Pancreas (tissue), 10 donors: ENCODE results near the gene TLCD3B. TPM values are rescaled to one million over a fixed set of nuclear protein-coding genes. Genes with fewer than 3 reads are reported as not detected.

Source experiments
- ATAC-seq, 4 donors: fragments of 200-7000 bp; cut with Tn5 transposase; one replicate each; pipeline versions ENCODE4 v1.8.0 to v1.9.1; 2020; ENCODE audit warnings: mild to moderate bottlenecking in 4 of 4, moderate library complexity in 4 of 4
- DNase-seq, 6 donors: peaks; one replicate each; pipeline ENCODE4 v3.0.0-alpha.2; 2020
- FAIRE-seq: peaks from 2 replicates; lab custom pipeline; 2012; peaks lifted over from hg19 to GRCh38; lab: Jason Lieb, UNC
- H3K27ac ChIP-seq, 4 donors: fragments of 200-600 bp; sonication (generic); 1 replicate in 3 of 4; 2 replicates in 1 of 4; pipeline versions ENCODE4 v1.5.0 to v1.8.0; 2020
- H3K27me3 ChIP-seq, 4 donors: fragments of 200-600 bp; one replicate each; pipeline ENCODE4 v1.8.0; 2021
- H3K36me3 ChIP-seq, 3 donors: fragments of 200-600 bp; sonication (generic) in 1 of 3; one replicate each; pipeline versions ENCODE4 v1.5.0 to v1.8.0; 2020 to 2021
- H3K4me1 ChIP-seq, 3 donors: fragments of 200-600 bp; one replicate each; pipeline ENCODE4 v1.8.0; 2021
- H3K4me3 ChIP-seq, 4 donors: fragments of 200-600 bp; sonication (generic) in 2 of 4; one replicate each; pipeline versions ENCODE4 v1.5.0 to v1.8.0; 2020 to 2021
- H3K9me3 ChIP-seq, 4 donors: fragments of 200-600 bp; one replicate each; pipeline ENCODE4 v1.8.0; 2021
- WGBS, 2 donors: extraction: QIAGEN DNeasy Blood & Tissue Kit; methylation state at CpG; one replicate each; pipeline ENCODE4 v1.1.7; 2013; 5-methylcytosine and 5-hydroxymethylcytosine counted together
- intact Hi-C, 3 donors: fragments of 100-400 bp; cut with DNase I; formaldehyde crosslinking; loops; one replicate each; pipeline versions ENCODE4 v1.11.1 to v1.14.2; 2022
- polyA plus RNA-seq, 2 donors: library from polyadenylated mRNA; stranded (reverse); fragments of 200-250 nt; gene quantifications; one replicate each; pipeline ENCODE4 v1.2.3, GENCODE V29; 2013
- total RNA-seq, 6 donors: library from RNA; stranded (reverse); fragmentation: NEBNext Ultra II Directional in 4 of 6; extraction: Animal tissue kit (Norgen Biotek cat#: 25700) in 4 of 6; gene quantifications; one replicate each; pipeline versions ENCODE4 v1.2.1 to v1.2.4, GENCODE V29; 2021 to 2023
- TF ChIP-seq, protein P1 (sequence below), 4 donors: fragments of 200-600 bp; sonication (generic) in 3 of 4; IDR thresholded peaks; one replicate each; pipeline versions ENCODE4 v1.5.0 to v1.8.0; 2021; ENCODE audit warnings: antibody characterized with exemption in 4 of 4
- donor health status: healthy with polysubstance abuse.
- donor health status: DM: no; HTN: no; CAD: no; lungs with moderate emphysema.
- donor health status: DM: no; HTN: no; CAD: no.
- donor health status: control.
- donor health status: control.
- donor health status: Bipolar disorder and iron deficiency.
- donor health status: DM: yes; HTN: yes; CAD: no.
- donor health status: DM: no; HTN: no; CAD: no.
- donor health status: DM: no; HTN: no; CAD: no.
- donor health status: DM: yes; HTN: yes; CAD: no.

TLCD3B gene
- total and polyA plus RNA-seq, 8 donors: 0.20 to 2.1 (median 0.28) TPM; not detected in 3

DNA sequence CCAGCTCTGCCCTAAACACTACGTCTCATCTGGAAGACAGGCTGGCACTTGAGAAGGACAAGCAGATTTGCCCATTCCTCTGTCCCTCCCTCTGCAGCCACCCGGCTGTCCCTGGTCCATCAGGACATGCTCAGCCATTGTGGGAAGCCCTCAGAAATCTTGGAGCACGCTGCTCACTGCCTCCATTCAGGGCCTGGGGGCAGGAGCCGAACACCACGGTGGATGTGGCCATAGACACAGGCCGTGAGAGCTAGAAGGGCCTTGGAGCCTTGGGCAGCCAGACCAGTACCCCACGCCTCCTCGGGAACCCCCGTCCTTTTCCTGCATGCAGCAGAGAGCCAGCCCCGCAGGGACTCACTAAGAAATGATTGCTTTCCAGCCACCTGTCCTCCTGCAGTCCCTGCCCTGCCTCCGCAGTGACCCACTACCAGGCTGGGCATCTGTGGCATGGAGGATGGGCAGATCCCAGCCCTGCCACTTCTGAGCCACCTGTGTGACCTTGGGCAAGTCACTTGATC, 23.6 kb downstream of the TLCD3B start:
- WGBS, 2 donors: 51 to 56% methylated on average over 11 of the region's 11 CpGs
- no peak overlapping the region for H3K27ac ChIP-seq
- DNase-seq (peak in 1 of 6 donors; percentile 61), FAIRE-seq (no peak), ATAC-seq (no peak)
- intact Hi-C loops: loop anchor here in 2 of 3 donors (10.0 kb wide), 2 partner anchors 143 to 313 kb away; partner anchors contain the start of gene CDIPT (in 1 of the 2)
- no peaks in the 10 kb centered on the region for H3K9me3 ChIP-seq
- TF ChIP-seq, protein P1, sequence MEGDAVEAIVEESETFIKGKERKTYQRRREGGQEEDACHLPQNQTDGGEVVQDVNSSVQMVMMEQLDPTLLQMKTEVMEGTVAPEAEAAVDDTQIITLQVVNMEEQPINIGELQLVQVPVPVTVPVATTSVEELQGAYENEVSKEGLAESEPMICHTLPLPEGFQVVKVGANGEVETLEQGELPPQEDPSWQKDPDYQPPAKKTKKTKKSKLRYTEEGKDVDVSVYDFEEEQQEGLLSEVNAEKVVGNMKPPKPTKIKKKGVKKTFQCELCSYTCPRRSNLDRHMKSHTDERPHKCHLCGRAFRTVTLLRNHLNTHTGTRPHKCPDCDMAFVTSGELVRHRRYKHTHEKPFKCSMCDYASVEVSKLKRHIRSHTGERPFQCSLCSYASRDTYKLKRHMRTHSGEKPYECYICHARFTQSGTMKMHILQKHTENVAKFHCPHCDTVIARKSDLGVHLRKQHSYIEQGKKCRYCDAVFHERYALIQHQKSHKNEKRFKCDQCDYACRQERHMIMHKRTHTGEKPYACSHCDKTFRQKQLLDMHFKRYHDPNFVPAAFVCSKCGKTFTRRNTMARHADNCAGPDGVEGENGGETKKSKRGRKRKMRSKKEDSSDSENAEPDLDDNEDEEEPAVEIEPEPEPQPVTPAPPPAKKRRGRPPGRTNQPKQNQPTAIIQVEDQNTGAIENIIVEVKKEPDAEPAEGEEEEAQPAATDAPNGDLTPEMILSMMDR (IDR thresholded peaks at IDR 0.05): no peak
- no peak overlapping the region for H3K4me3 ChIP-seq
- H3K4me1 ChIP-seq: no peaks in the 10 kb centered on the region
- H3K36me3 ChIP-seq: no peaks in the 10 kb centered on the region
- H3K27me3 ChIP-seq: peaks cover 0 to 10% (median 2%) of the 10 kb centered on the region in 4 donors

DNA sequence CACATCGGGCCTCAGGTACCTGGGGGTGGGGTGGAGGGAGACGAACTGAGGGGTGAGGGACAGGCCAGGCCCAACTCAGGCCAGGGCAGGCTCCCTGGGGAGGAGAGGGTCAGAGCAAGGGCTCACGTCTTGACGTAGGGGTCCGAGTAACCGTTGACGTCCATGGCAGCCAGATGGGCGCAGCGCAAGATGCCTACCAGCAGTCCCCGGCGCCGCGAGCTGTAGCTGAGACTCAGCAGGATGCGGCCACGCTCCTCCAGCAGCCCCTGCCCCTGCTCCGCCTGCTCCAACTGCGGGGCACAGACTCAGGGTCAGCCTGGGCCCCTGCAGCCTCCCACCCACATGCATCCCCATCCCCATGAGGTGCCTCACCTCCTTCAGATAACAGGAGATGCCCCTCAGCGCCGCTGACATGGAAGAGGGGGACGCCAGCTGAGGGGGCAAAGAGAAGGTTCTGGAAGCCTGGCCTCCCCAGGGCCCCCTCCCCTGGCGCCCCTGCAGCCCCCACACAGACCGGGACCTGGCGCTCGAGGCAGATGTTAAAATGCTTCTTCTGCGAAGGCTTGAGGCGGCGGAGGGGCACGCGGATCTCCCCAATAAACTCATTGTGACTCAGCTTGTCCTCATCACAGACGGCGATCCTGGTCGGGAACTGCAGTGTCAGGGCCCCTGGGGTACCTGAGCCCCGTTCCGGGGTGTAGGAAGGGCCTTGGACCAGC, 24.3 kb downstream of the TLCD3B start:
- 71 to 76% methylated on average over 34 of the region's 34 CpGs for WGBS, 2 donors
- Histone ChIP-seq H3K4me1 (no peaks in the 10 kb centered on the region), H3K27me3 (peaks cover 0 to 6% (median 2%) of the 10 kb centered on the region in 4 donors), H3K27ac (no peak overlapping the region), H3K4me3 (no peak overlapping the region), H3K36me3 (no peaks in the 10 kb centered on the region), H3K9me3 (no peaks in the 10 kb centered on the region)
- DNase-seq (peak in 1 of 6 donors; percentile 72), ATAC-seq (no peak), FAIRE-seq (no peak)
- TF ChIP-seq, protein P1 (IDR thresholded peaks at IDR 0.05): no peak
- intact Hi-C loops: loop anchor here in 2 of 3 donors (10.0 kb wide), 2 partner anchors 142 to 312 kb away; partner anchors contain the start of gene CDIPT (in 1 of the 2)

DNA sequence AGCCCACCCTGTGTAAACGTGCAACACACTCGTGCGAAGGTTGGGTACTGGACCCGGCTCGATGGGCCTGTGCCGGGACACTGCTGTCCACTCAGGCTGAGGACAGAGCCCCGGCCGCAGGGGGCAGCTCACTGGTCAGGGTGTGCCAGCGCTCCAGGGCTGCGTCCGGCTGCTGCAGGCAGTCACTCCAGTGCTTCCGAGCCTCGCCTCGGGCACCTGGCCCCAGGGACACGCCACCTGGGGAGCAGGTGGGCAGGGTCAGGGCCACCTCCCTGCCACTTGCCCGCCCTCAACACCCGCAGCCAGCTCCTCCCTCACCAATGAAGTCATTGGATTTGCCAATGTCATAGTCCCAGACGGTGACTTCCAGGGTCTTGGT, 25.0 kb downstream of the TLCD3B start:
- FAIRE-seq: no peak
- intact Hi-C loops: loop anchor here in 2 of 3 donors (10.0 kb wide), 2 partner anchors 141 to 311 kb away; partner anchors contain the start of gene CDIPT (in 1 of the 2)

DNA sequence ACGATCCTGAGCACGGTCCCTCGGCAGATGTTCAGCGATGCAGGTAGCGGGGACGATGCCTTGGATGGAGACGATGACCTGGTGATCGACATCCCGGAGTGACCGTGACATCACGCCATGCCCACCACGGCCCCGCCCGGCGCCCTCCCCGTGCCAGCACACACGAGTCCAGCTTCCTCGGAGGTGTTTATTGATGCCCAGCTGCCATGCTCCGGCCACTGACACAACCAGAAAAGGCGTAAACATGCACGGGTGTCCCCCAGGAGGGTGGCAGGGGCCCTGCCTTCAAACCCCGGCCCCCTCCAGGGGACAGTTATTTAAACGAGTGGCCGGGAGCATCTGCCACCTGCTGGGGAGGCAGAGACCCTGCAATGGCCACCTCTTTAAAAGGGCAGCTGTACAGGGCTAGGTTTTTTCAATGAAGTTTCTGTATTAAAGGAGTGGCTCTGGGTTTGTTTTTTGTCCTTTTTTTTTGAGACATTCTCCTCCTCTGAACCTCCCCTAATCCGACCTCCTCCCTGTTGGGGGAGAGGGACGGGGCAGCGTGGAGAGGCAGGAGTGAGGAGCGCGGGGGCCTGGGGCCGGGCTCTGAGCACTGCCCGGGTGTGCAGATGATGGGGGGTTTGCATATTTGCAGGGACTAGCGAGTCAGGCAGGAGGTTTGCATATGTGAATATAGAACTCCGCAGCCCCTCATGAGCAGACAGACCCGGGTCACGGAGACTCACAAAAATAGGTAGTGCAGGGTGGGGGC, 25.6 kb downstream of the TLCD3B start:
- no peak for FAIRE-seq
- H3K4me1 ChIP-seq: no peaks in the 10 kb centered on the region
- H3K27me3 ChIP-seq: no peaks in the 10 kb centered on the region
- no peaks in the 10 kb centered on the region for H3K36me3 ChIP-seq
- peak; percentile 62 to 85 (median 79) for ATAC-seq
- WGBS, 2 donors: 46 to 59% methylated on average over 35 of the region's 35 CpGs
- intact Hi-C loops: loop anchor here in 2 of 3 donors (10.0 kb wide), 2 partner anchors 141 to 311 kb away; partner anchors contain the start of gene CDIPT (in 1 of the 2)
- TF ChIP-seq, protein P1 (IDR thresholded peaks at IDR 0.05): peak; percentile 67 to 86 (median 75)
- H3K4me3 ChIP-seq: no peak overlapping the region
- no peak overlapping the region for H3K27ac ChIP-seq
- no peaks in the 10 kb centered on the region for H3K9me3 ChIP-seq
- DNase-seq: peak in 3 of 6 donors; percentile 47 to 74 (median 49)

More for the DNA sequence above, 25.0 kb downstream of the TLCD3B start:
- no peaks in the 10 kb centered on the region for H3K4me1 ChIP-seq
- no peaks in the 10 kb centered on the region for H3K9me3 ChIP-seq
- whole genome bisulfite sequencing, 2 donors: 53 to 71% methylated on average over 18 of the region's 18 CpGs
- DNase-seq: peak in 2 of 6 donors; percentile 40 to 77
- H3K4me3 ChIP-seq: no peak overlapping the region
- TF ChIP-seq, protein P1 (IDR thresholded peaks at IDR 0.05): no peak
- peak in 1 of 4 donors; percentile 12 for ATAC-seq
- no peaks in the 10 kb centered on the region for H3K36me3 ChIP-seq
- H3K27me3 ChIP-seq: peaks cover 0 to 2% (median 0%) of the 10 kb centered on the region in 4 donors
- H3K27ac ChIP-seq: no peak overlapping the region
